Smooth muscle cell (in vitro differentiated cells): ENCODE data around the gene C1QTNF3. TPM values are rescaled to one million over a fixed set of nuclear protein-coding genes. Genes with fewer than 3 reads are reported as not detected.

ENCODE experiments used
- DNase-seq: peaks from one replicate; lab custom pipeline; 2025; ENCODE audit not compliant: unreplicated experiment; lab: John Stamatoyannopoulos, UW
- H2AFZ ChIP-seq: fragments of 200-600 bp; sonication (generic); 2 replicates; pipeline ENCODE4 v1.6.0; 2016; ENCODE audit warnings: antibody characterized with exemption, low read depth, mild to moderate bottlenecking
- H3F3A ChIP-seq: fragments of 200-600 bp; sonication (generic); 2 replicates; pipeline ENCODE4 v1.6.0; 2017; ENCODE audit warnings: antibody characterized with exemption, low read depth
- H3K27ac ChIP-seq: fragments of 200-600 bp; sonication (generic); 2 replicates; pipeline ENCODE4 v1.5.1; 2016; ENCODE audit warnings: low read depth, mild to moderate bottlenecking
- H3K27me3 ChIP-seq: fragments of 200-600 bp; sonication (generic); 2 replicates; pipeline ENCODE4 v1.6.1; 2016; ENCODE audit warnings: low read depth, mild to moderate bottlenecking
- H3K36me3 ChIP-seq: fragments of 200-600 bp; sonication (generic); 2 replicates; pipeline ENCODE4 v1.5.1; 2016; ENCODE audit warnings: low read depth
- H3K4me1 ChIP-seq: fragments of 200-600 bp; sonication (generic); 2 replicates; pipeline ENCODE4 v1.5.1; 2016; ENCODE audit warnings: low read depth
- H3K4me2 ChIP-seq: fragments of 200-600 bp; sonication (generic); 2 replicates; pipeline ENCODE4 v1.6.0; 2016; ENCODE audit warnings: mild to moderate bottlenecking
- H3K4me3 ChIP-seq: fragments of 200-600 bp; sonication (generic); 2 replicates; pipeline ENCODE4 v1.5.1; 2016; ENCODE audit warnings: mild to moderate bottlenecking
- H3K79me2 ChIP-seq: fragments of 200-600 bp; sonication (generic); 2 replicates; pipeline ENCODE4 v1.6.0; 2016; ENCODE audit warnings: low read depth, mild to moderate bottlenecking
- H3K9ac ChIP-seq: fragments of 200-600 bp; sonication (generic); 2 replicates; pipeline ENCODE4 v1.6.0; 2016; ENCODE audit warnings: low read depth
- H3K9me3 ChIP-seq: fragments of 200-600 bp; sonication (generic); replicated peaks from 2 replicates; pipeline ENCODE4 v1.5.1; 2016; ENCODE audit warnings: low read depth
- H4K20me1 ChIP-seq: fragments of 200-600 bp; sonication (generic); 2 replicates; pipeline ENCODE4 v1.6.0; 2016; ENCODE audit warnings: low read depth
- CTCF ChIP-seq: fragments of 200-600 bp; sonication (generic); IDR thresholded peaks from 2 replicates; pipeline ENCODE4 v1.5.1; 2017; ENCODE audit warnings: borderline replicate concordance, mild to moderate bottlenecking, antibody characterized with exemption; ENCODE audit not compliant: insufficient read depth, poor library complexity, severe bottlenecking
- WGBS: methylation state at CpG from one replicate; pipeline ENCODE4 v1.1.7; 2016; ENCODE audit warnings: low lambda C conversion rate; 5-methylcytosine and 5-hydroxymethylcytosine counted together
- polyA plus RNA-seq: library from polyadenylated mRNA; unstranded; fragments of >200 nt; fragmentation: Nextera tagmentation; extraction: Ambion mirVana; gene quantifications from 2 replicates; pipeline ENCODE4 v1.2.1, GENCODE V29; 2016
- total RNA-seq: library from RNA; depleted of rRNA; stranded (reverse); fragments of >200 nt; gene quantifications from 2 replicates; pipeline ENCODE4 v1.2.3, GENCODE V29; 2014

C1QTNF3 gene
- total and polyA plus RNA-seq, 2 experiments from 2014 or later: 3.7 to 4.8 TPM

GRCh38 chr5:33994845-33995244 is 48.2 kb downstream of the C1QTNF3 start:
- Histone ChIP-seq H3F3A (no peaks in the 10 kb centered on the region), H3K27me3 (no peaks in the 10 kb centered on the region), H3K36me3 (peaks cover 4% of the 10 kb centered on the region), H2AFZ (no peak overlapping the region), H3K9me3 (no peaks in the 10 kb centered on the region), H4K20me1 (no peaks in the 10 kb centered on the region), H3K4me1 (no peaks in the 10 kb centered on the region), H3K4me2 (no peak overlapping the region), H3K9ac (no peak overlapping the region), H3K27ac (no peak overlapping the region), H3K4me3 (no peak overlapping the region), H3K79me2 (no peaks in the 10 kb centered on the region)
- no peak for TF ChIP-seq CTCF
- DNase-seq: no peak
- 84% methylated on average over 1 of the region's 1 CpG for WGBS

GRCh38 chr5:33992864-33993263 is 50.1 kb downstream of the C1QTNF3 start:
- Histone ChIP-seq H2AFZ (no peak overlapping the region), H3K27me3 (no peaks in the 10 kb centered on the region), H3K9me3 (no peaks in the 10 kb centered on the region), H3K4me3 (no peak overlapping the region), H3F3A (no peaks in the 10 kb centered on the region), H3K79me2 (no peaks in the 10 kb centered on the region), H3K27ac (no peak overlapping the region), H3K36me3 (peaks cover 11% of the 10 kb centered on the region), H3K4me2 (no peak overlapping the region), H4K20me1 (no peaks in the 10 kb centered on the region), H3K4me1 (no peaks in the 10 kb centered on the region), H3K9ac (no peak overlapping the region)
- 96% methylated on average over 2 of the region's 2 CpGs for WGBS
- no peak for TF ChIP-seq CTCF
- DNase-seq: no peak

- DNase-seq: no peak
- H3K9ac ChIP-seq: no peak overlapping the region
- peaks cover 7% of the 10 kb centered on the region for H3K36me3 ChIP-seq
- no peaks in the 10 kb centered on the region for H3K9me3 ChIP-seq
- no peaks in the 10 kb centered on the region for H3K4me1 ChIP-seq
- TF ChIP-seq CTCF: no peak
- no peak overlapping the region for H2AFZ ChIP-seq
- H3K79me2 ChIP-seq: no peaks in the 10 kb centered on the region
- no peaks in the 10 kb centered on the region for H3K27me3 ChIP-seq
- H3K4me2 ChIP-seq: no peak overlapping the region
- no peaks in the 10 kb centered on the region for H4K20me1 ChIP-seq
- WGBS: 97% methylated on average over 6 of the region's 6 CpGs
- H3K27ac ChIP-seq: no peak overlapping the region
- H3K4me3 ChIP-seq: no peak overlapping the region
- H3F3A ChIP-seq: no peaks in the 10 kb centered on the region
Measured at GRCh38 chr5:33985447-33985846, 57.6 kb downstream of the C1QTNF3 start.

- H3K9me3 ChIP-seq: no peaks in the 10 kb centered on the region
- peaks cover 7% of the 10 kb centered on the region for H3K36me3 ChIP-seq
- DNase-seq: no peak
- H3K27me3 ChIP-seq: no peaks in the 10 kb centered on the region
- H3K9ac ChIP-seq: no peak within 1 kb of the TSS
- H2AFZ ChIP-seq: no peak within 1 kb of the TSS
- no peaks in the 10 kb centered on the region for H4K20me1 ChIP-seq
- peak within 1 kb of the TSS; percentile 37 for H3K4me2 ChIP-seq
- WGBS: 71% methylated on average over 7 of the region's 7 CpGs
- no peak within 1 kb of the TSS for H3K27ac ChIP-seq
- no peaks in the 10 kb centered on the region for H3K79me2 ChIP-seq
- no peaks in the 10 kb centered on the region for H3K4me1 ChIP-seq
- TF ChIP-seq CTCF: no peak
- no peak within 1 kb of the TSS for H3K4me3 ChIP-seq
- H3F3A ChIP-seq: no peaks in the 10 kb centered on the region
Measured at GRCh38 chr5:33984671-33985124, 58.3 kb downstream of the C1QTNF3 start, which contains the start of gene SLC45A2. TSS of gene SLC45A2 (minus strand) at chr5:33984693. CDS start at chr5:33984583, 110 bp downstream.
